Activated CD8-positive, alpha-beta memory T cell treated with anti-CD3 and anti-CD28 coated beads for 36 hours (primary cell): Measurements from ENCODE around the gene CCDC195. TPM values are rescaled to one million over a fixed set of nuclear protein-coding genes. Genes with fewer than 3 reads are reported as not detected.

Source experiments
- total RNA-seq, 2 experiments: library from RNA; stranded (reverse); gene quantifications; one replicate each; pipeline ENCODE4 v1.2.3, GENCODE V29; 2021

CCDC195 gene
- total RNA-seq, 2 experiments from 2014 or later: not detected

Other genes starting within 250 kb of the CCDC195 start
- 10 to 100 TPM; 89.6 to 93.7 TPM for gene CUL3, start 131.0 kb downstream of the CCDC195 start, total RNA-seq